ENCODE data around the gene BAHCC1.

Gene BAHCC1

GRCh38 chr17:81456091-81456490 lies 60.8 kb downstream of the BAHCC1 start:
- Histone ChIP-seq H3K36me3 (ENCODE audit: insufficient read depth, low read length) (no peaks in the 10 kb centered on the region), H3K79me2 (ENCODE audit: insufficient read depth, low read length) (no peaks in the 10 kb centered on the region), H3K4me3 (ENCODE audit: low read depth, low read length, poor library complexity, severe bottlenecking) (no peak overlapping the region), H3K4me2 (ENCODE audit: low read length) (no peak overlapping the region), H3K9me3 (ENCODE audit: low read length) (no peaks in the 10 kb centered on the region), H3K4me1 (ENCODE audit: insufficient read depth, low read length, severe bottlenecking) (no peaks in the 10 kb centered on the region), H3K9ac (ENCODE audit: low read length) (no peak overlapping the region), H4K20me1 (ENCODE audit: insufficient read depth, low read length) (no peaks in the 10 kb centered on the region), H3K9me2 (ENCODE audit: low read depth, low read length) (no peaks in the 10 kb centered on the region), H3K27ac (ENCODE audit: low read depth, low read length, poor library complexity, severe bottlenecking) (no peak overlapping the region), H3F3A (ENCODE audit: insufficient read depth, low read length) (no peaks in the 10 kb centered on the region), H2AFZ (ENCODE audit: low read length) (no peak overlapping the region), H3K27me3 (ENCODE audit: insufficient read depth, low read length) (peaks cover 3% of the 10 kb centered on the region; the same call in 1 of the 2 replicates)
- TF ChIP-seq EZH2 (IDR thresholded peaks at IDR 0.05; ENCODE audit: borderline replicate concordance, low read length) = no peak
- TF ChIP-seq, protein P1, sequence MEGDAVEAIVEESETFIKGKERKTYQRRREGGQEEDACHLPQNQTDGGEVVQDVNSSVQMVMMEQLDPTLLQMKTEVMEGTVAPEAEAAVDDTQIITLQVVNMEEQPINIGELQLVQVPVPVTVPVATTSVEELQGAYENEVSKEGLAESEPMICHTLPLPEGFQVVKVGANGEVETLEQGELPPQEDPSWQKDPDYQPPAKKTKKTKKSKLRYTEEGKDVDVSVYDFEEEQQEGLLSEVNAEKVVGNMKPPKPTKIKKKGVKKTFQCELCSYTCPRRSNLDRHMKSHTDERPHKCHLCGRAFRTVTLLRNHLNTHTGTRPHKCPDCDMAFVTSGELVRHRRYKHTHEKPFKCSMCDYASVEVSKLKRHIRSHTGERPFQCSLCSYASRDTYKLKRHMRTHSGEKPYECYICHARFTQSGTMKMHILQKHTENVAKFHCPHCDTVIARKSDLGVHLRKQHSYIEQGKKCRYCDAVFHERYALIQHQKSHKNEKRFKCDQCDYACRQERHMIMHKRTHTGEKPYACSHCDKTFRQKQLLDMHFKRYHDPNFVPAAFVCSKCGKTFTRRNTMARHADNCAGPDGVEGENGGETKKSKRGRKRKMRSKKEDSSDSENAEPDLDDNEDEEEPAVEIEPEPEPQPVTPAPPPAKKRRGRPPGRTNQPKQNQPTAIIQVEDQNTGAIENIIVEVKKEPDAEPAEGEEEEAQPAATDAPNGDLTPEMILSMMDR (IDR thresholded peaks at IDR 0.05; ENCODE audit: low read length) = no peak

DNA sequence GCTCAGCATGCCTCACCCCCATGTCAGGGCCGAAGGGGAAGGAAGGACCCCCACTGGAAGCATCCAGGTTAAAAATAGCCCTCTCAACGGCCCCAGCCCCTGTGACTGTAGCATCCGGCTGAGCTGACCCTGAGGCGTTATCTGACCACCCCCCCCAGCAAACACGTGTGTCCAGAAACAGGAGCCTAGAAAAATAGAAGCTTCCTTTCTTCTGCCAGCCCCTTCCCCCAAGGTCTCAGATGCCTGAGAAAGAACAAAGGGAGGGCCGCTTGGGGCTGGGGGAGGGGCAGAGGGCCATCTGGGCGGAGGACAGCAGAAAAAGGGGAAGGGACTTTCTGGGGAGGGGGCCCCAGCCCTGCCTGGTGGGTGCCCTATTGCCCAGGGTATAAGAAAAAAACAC lies 61.5 kb downstream of the BAHCC1 start:
- H3K4me1 ChIP-seq (ENCODE audit: insufficient read depth, low read length, severe bottlenecking) = no peaks in the 10 kb centered on the region
- no peak overlapping the region for H2AFZ ChIP-seq (ENCODE audit: low read length)
- TF ChIP-seq, protein P1 (IDR thresholded peaks at IDR 0.05; ENCODE audit: low read length) = no peak
- TF ChIP-seq EZH2 (IDR thresholded peaks at IDR 0.05; ENCODE audit: borderline replicate concordance, low read length) = no peak
- no peaks in the 10 kb centered on the region for H4K20me1 ChIP-seq (ENCODE audit: insufficient read depth, low read length)
- H3K9me3 ChIP-seq (ENCODE audit: low read length) = no peaks in the 10 kb centered on the region
- H3F3A ChIP-seq (ENCODE audit: insufficient read depth, low read length) = no peaks in the 10 kb centered on the region
- no peak overlapping the region for H3K9ac ChIP-seq (ENCODE audit: low read length)
- H3K79me2 ChIP-seq (ENCODE audit: insufficient read depth, low read length) = no peaks in the 10 kb centered on the region
- peaks cover 3% of the 10 kb centered on the region; the same call in 1 of the 2 replicates for H3K27me3 ChIP-seq (ENCODE audit: insufficient read depth, low read length)
- H3K4me2 ChIP-seq (ENCODE audit: low read length) = no peak overlapping the region
- H3K9me2 ChIP-seq (ENCODE audit: low read depth, low read length) = no peaks in the 10 kb centered on the region
- no peak overlapping the region for H3K4me3 ChIP-seq (ENCODE audit: low read depth, low read length, poor library complexity, severe bottlenecking)
- H3K27ac ChIP-seq (ENCODE audit: low read depth, low read length, poor library complexity, severe bottlenecking) = no peak overlapping the region
- no peaks in the 10 kb centered on the region for H3K36me3 ChIP-seq (ENCODE audit: insufficient read depth, low read length)

GRCh38 chr17:81457401-81457800 lies 62.1 kb downstream of the BAHCC1 start:
- Histone ChIP-seq H4K20me1 (ENCODE audit: insufficient read depth, low read length) (no peaks in the 10 kb centered on the region), H3K9me2 (ENCODE audit: low read depth, low read length) (no peaks in the 10 kb centered on the region), H3K4me3 (ENCODE audit: low read depth, low read length, poor library complexity, severe bottlenecking) (no peak overlapping the region), H3K4me2 (ENCODE audit: low read length) (no peak overlapping the region), H3F3A (ENCODE audit: insufficient read depth, low read length) (no peaks in the 10 kb centered on the region), H3K9me3 (ENCODE audit: low read length) (no peaks in the 10 kb centered on the region), H3K27ac (ENCODE audit: low read depth, low read length, poor library complexity, severe bottlenecking) (no peak overlapping the region), H3K9ac (ENCODE audit: low read length) (no peak overlapping the region), H3K36me3 (ENCODE audit: insufficient read depth, low read length) (no peaks in the 10 kb centered on the region), H3K79me2 (ENCODE audit: insufficient read depth, low read length) (no peaks in the 10 kb centered on the region), H3K4me1 (ENCODE audit: insufficient read depth, low read length, severe bottlenecking) (no peaks in the 10 kb centered on the region), H3K27me3 (ENCODE audit: insufficient read depth, low read length) (peaks cover 3% of the 10 kb centered on the region; the same call in 1 of the 2 replicates), H2AFZ (ENCODE audit: low read length) (no peak overlapping the region)
- TF ChIP-seq EZH2 (IDR thresholded peaks at IDR 0.05; ENCODE audit: borderline replicate concordance, low read length) = no peak
- TF ChIP-seq, protein P1 (IDR thresholded peaks at IDR 0.05; ENCODE audit: low read length) = no peak

Measured in OCI-LY1 (cell line).